Esophagus squamous epithelium (tissue), 4 donors: ENCODE data around the gene HEPACAM.

Experiments
- CTCF ChIP-seq, 6 experiments: fragments of 450-650 bp in 4 of 6; fragments of 200-600 bp in 2 of 6; sonication (generic) in 2 of 6; IDR thresholded peaks; one replicate each; pipeline ENCODE4 v1.5.1; 2016 to 2019; ENCODE audit warnings: antibody characterized with exemption in 6 of 6, mild to moderate bottlenecking in 4 of 6, moderate library complexity in 4 of 6
- POLR2A ChIP-seq, 4 donors: fragments of 450-650 bp; IDR thresholded peaks; one replicate each; pipeline ENCODE4 v1.6.1; 2017; ENCODE audit warnings: antibody characterized with exemption in 4 of 4, mild to moderate bottlenecking in 4 of 4, moderate library complexity in 3 of 4

GRCh38 chr11:124943254-124943616 lies 7.4 kb upstream of the HEPACAM start:
- TF ChIP-seq CTCF (IDR thresholded peaks at IDR 0.05), result no peak
- no peak for TF ChIP-seq POLR2A (IDR thresholded peaks at IDR 0.05)
